Muscle layer of colon (tissue), 2 donors: Measurements from ENCODE around the gene PDE3A.
"Not testable (repeated sequence)": the region's sequence is repeated elsewhere in the genome, so short reads cannot be mapped to it uniquely, and the experiment has no call there.

Experiments used
- H3K27ac ChIP-seq: one replicate; pipeline ENCODE4 v1.7.0; 2013; ENCODE audit warnings: low read depth, mild to moderate bottlenecking, low read length, moderate library complexity
- H3K27me3 ChIP-seq, 2 donors: one replicate each; pipeline ENCODE4 v1.7.0; 2013; ENCODE audit warnings: low read length in 2 of 2, mild to moderate bottlenecking in 2 of 2; ENCODE audit not compliant: insufficient read depth in 2 of 2, control insufficient read depth in 1 of 2
- H3K36me3 ChIP-seq: one replicate; pipeline ENCODE4 v1.7.0; 2013; ENCODE audit warnings: mild to moderate bottlenecking, low read length; ENCODE audit not compliant: insufficient read depth
- H3K4me1 ChIP-seq: one replicate; pipeline ENCODE4 v1.7.0; 2013; ENCODE audit warnings: mild to moderate bottlenecking, low read length; ENCODE audit not compliant: insufficient read depth
- H3K4me3 ChIP-seq, 2 donors: one replicate each; pipeline ENCODE4 v1.7.0; 2013; ENCODE audit warnings: low read length in 2 of 2, low read depth in 1 of 2, mild to moderate bottlenecking in 1 of 2, moderate library complexity in 1 of 2
- H3K9ac ChIP-seq: one replicate; pipeline ENCODE4 v1.7.0; 2013; ENCODE audit warnings: low read length
- H3K9me3 ChIP-seq: one replicate; pipeline ENCODE4 v1.7.0; 2013; ENCODE audit warnings: mild to moderate bottlenecking, low read length
- donor health status: abdominal sarcoma.
- donor health status: Adenocarcinoma of cecum.

PDE3A gene

GRCh38 chr12:20375560-20375959 lies 7.2 kb downstream of the PDE3A start:
- Histone ChIP-seq H3K9ac (no peak overlapping the region), H3K36me3 (no peaks in the 10 kb centered on the region), H3K9me3 (no peaks in the 10 kb centered on the region), H3K4me3 (no peak overlapping the region), H3K4me1 (peaks cover 41% of the 10 kb centered on the region), H3K27ac (no peak overlapping the region), H3K27me3 (no peaks in the 10 kb centered on the region)

- H3K4me1 ChIP-seq = peaks cover 53% of the 10 kb centered on the region
- H3K27ac ChIP-seq = no peak overlapping the region
- H3K4me3 ChIP-seq = no peak overlapping the region
- no peak overlapping the region for H3K9ac ChIP-seq
- no peaks in the 10 kb centered on the region for H3K27me3 ChIP-seq
- no peaks in the 10 kb centered on the region for H3K36me3 ChIP-seq
- H3K9me3 ChIP-seq = no peaks in the 10 kb centered on the region
These were observed 8.6 kb downstream of the PDE3A start for GRCh38 chr12:20376984-20377383.

- Histone ChIP-seq H3K27me3 (no peaks in the 10 kb centered on the region), H3K4me3 (no peak overlapping the region), H3K4me1 (peaks cover 56% of the 10 kb centered on the region), H3K27ac (no peak overlapping the region), H3K9ac (no peak overlapping the region), H3K36me3 (no peaks in the 10 kb centered on the region), H3K9me3 (no peaks in the 10 kb centered on the region)
These were observed 9.4 kb downstream of the PDE3A start for GRCh38 chr12:20377750-20378149.

- no peaks in the 10 kb centered on the region for H3K9me3 ChIP-seq
- H3K27ac ChIP-seq = no peak overlapping the region
- H3K27me3 ChIP-seq = no peaks in the 10 kb centered on the region
- no peak overlapping the region for H3K9ac ChIP-seq
- H3K4me1 ChIP-seq = peaks cover 43% of the 10 kb centered on the region
- H3K4me3 ChIP-seq = no peak overlapping the region
- H3K36me3 ChIP-seq = no peaks in the 10 kb centered on the region
These were observed 13.8 kb downstream of the PDE3A start for GRCh38 chr12:20382117-20382516.

GRCh38 chr12:20383612-20384011 lies 15.3 kb downstream of the PDE3A start:
- no peak overlapping the region for H3K4me3 ChIP-seq
- no peaks in the 10 kb centered on the region for H3K36me3 ChIP-seq
- H3K9me3 ChIP-seq = no peaks in the 10 kb centered on the region
- no peaks in the 10 kb centered on the region for H3K27me3 ChIP-seq
- H3K27ac ChIP-seq = no peak overlapping the region
- H3K4me1 ChIP-seq = peaks cover 49% of the 10 kb centered on the region
- H3K9ac ChIP-seq = no peak overlapping the region

- H3K4me1 ChIP-seq = peaks cover 49% of the 10 kb centered on the region
- H3K4me3 ChIP-seq, H3K9me3 ChIP-seq, H3K36me3 ChIP-seq, H3K9ac ChIP-seq, H3K27ac ChIP-seq, H3K27me3 ChIP-seq: not testable (repeated sequence)
These were observed 16.5 kb downstream of the PDE3A start for GRCh38 chr12:20384836-20385235.

GRCh38 chr12:20390846-20391245 lies 22.5 kb downstream of the PDE3A start:
- no peak overlapping the region for H3K27ac ChIP-seq
- no peak overlapping the region for H3K9ac ChIP-seq
- H3K4me1 ChIP-seq = peaks cover 36% of the 10 kb centered on the region
- H3K4me3 ChIP-seq = no peak overlapping the region
- H3K36me3 ChIP-seq = no peaks in the 10 kb centered on the region
- no peaks in the 10 kb centered on the region for H3K27me3 ChIP-seq
- H3K9me3 ChIP-seq = no peaks in the 10 kb centered on the region

- Histone ChIP-seq H3K27ac (no peak overlapping the region), H3K9ac (no peak overlapping the region), H3K4me1 (peaks cover 36% of the 10 kb centered on the region)
These were observed 24.0 kb downstream of the PDE3A start for GRCh38 chr12:20392339-20392738.

GRCh38 chr12:20393707-20394106 lies 25.4 kb downstream of the PDE3A start:
- Histone ChIP-seq H3K4me3 (no peak overlapping the region), H3K27ac (no peak overlapping the region)

More at GRCh38 chr12:20392339-20392738, 24.0 kb downstream of the PDE3A start:
- no peak overlapping the region for H3K4me3 ChIP-seq
- H3K36me3 ChIP-seq = no peaks in the 10 kb centered on the region
- H3K9me3 ChIP-seq = no peaks in the 10 kb centered on the region
- H3K27me3 ChIP-seq = no peaks in the 10 kb centered on the region

GRCh38 chr12:20395791-20396550 lies 27.6 kb downstream of the PDE3A start:
- Histone ChIP-seq H3K9ac (no peak overlapping the region), H3K36me3 (no peaks in the 10 kb centered on the region), H3K4me3 (no peak overlapping the region), H3K9me3 (no peaks in the 10 kb centered on the region), H3K4me1 (peaks cover 4% of the 10 kb centered on the region), H3K27ac (no peak overlapping the region), H3K27me3 (no peaks in the 10 kb centered on the region)

More at GRCh38 chr12:20393707-20394106, 25.4 kb downstream of the PDE3A start:
- no peaks in the 10 kb centered on the region for H3K36me3 ChIP-seq
- no peaks in the 10 kb centered on the region for H3K9me3 ChIP-seq
- H3K27me3 ChIP-seq = no peaks in the 10 kb centered on the region
- peaks cover 27% of the 10 kb centered on the region for H3K4me1 ChIP-seq
- H3K9ac ChIP-seq = no peak overlapping the region

GRCh38 chr12:20398686-20399085 lies 30.3 kb downstream of the PDE3A start:
- Histone ChIP-seq H3K9me3 (no peaks in the 10 kb centered on the region), H3K4me3 (no peak overlapping the region), H3K36me3 (no peaks in the 10 kb centered on the region), H3K27ac (no peak overlapping the region), H3K9ac (no peak overlapping the region), H3K27me3 (no peaks in the 10 kb centered on the region), H3K4me1 (peaks cover 14% of the 10 kb centered on the region)

GRCh38 chr12:20400003-20400402 lies 31.7 kb downstream of the PDE3A start:
- H3K4me1 ChIP-seq = peaks cover 10% of the 10 kb centered on the region
- H3K9ac ChIP-seq = no peak overlapping the region
- no peaks in the 10 kb centered on the region for H3K36me3 ChIP-seq
- H3K27ac ChIP-seq = no peak overlapping the region
- H3K4me3 ChIP-seq = no peak overlapping the region
- H3K27me3 ChIP-seq = no peaks in the 10 kb centered on the region
- no peaks in the 10 kb centered on the region for H3K9me3 ChIP-seq
